Activated CD8-positive, alpha-beta memory T cell treated with anti-CD3 and anti-CD28 coated beads for 48 hours (primary cell): ENCODE results near the gene TSEN15.

ENCODE experiments used
- DNase-seq, 3 experiments: peaks; one replicate each; pipeline ENCODE4 v3.0.0-alpha.2; 2020; ENCODE audit warnings: low read depth in 2 of 3, low spot score in 2 of 3

The TSEN15 gene

DNA sequence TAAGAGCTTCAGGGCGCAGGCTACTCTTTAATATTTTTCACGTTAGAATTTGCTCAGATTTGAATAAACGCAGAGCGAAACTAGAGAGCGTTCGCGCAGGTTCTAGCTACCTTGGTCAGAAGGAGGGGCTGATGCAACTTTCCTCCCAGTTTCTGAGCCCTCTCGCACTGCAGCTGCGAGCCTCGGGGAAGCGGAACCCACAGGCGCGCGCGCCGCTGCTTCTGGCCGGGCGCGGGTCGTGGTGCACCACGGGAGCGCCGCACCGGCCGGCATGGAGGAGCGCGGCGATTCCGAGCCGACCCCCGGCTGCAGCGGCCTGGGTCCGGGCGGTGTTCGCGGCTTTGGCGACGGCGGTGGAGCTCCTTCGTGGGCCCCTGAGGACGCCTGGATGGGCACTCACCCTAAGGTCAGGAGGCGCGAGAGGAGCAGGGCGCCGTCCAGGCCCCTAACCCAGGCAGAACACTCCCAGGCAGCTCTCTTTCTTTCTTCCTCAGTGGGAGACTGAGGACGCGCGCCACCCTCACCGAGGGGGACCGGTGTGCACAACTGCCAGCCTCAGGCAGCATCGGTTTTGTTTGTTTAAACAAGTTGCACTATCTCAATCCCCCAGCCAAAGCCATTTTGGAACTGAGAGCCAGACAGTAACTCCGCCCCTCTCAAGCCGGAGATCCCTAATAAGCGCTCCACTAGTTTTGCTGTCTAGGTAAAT is at the start of gene TSEN15:
TSS of gene TSEN15 (plus strand) at position 246 of the 709 bp plus-strand sequence. CDS start at position 272, 26 bp downstream.
- DNase-seq, result peak; percentile 54 to 62 (median 61)

DNA sequence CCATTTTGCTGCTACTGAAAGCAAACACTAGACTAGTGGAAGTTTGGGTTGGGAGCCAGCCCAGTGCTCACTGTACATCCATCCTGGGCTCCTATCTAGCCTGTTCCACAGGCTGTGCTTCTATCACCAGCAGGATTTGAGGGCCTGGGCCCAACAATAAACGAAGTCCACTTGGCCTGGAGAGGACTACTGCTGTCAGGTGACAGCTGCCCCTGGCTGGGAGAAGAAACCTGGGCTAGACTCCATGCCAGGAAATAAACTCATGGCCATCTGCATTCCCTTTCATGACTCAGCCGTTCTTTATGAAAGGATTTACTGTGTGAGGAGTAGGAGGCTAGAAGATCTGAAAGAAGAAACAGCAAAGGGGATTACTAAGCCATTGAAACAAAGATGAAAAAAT is 49.5 kb upstream of the TSEN15 start:
- DNase-seq, result no peak

DNA sequence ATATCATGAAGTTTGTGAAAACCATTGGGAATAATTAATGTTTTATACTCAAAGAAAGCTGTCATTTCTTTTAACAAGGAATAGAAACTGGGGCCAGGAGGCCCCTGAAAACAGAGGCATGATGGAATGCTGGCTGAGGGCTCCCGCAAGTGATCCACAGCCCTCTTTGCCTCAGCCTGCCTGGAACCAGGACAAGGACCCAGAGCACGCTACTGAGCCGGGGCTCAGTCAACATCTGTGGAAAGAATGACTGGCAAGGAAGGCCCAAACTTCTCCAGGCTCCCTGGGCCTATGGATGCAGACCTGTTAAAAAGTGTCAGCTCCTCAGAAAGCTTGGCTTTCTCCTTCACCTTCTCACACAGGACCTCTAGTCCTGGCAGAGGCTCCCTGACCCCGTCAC is 46.6 kb upstream of the TSEN15 start:
- no peak for DNase-seq

DNA sequence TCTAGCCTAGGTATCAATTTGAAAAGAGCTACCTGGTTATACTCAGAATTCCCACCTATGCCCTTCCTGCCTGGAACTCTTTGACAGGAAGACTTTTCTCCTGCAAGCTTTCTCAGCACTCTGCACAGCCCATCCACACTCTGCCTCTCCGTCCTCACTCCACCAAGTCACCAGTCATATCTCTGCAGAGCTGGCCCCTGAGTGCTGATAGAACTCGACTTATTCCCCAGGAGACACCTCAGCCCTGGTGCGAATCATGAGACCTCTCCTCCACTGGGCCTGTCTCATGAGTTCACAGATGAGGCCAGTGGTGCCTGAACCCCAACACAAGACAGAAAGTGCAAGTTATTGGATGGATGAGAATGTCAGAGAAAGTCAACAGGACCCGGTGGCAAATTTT is 46.0 kb upstream of the TSEN15 start:
- DNase-seq, result no peak

DNA sequence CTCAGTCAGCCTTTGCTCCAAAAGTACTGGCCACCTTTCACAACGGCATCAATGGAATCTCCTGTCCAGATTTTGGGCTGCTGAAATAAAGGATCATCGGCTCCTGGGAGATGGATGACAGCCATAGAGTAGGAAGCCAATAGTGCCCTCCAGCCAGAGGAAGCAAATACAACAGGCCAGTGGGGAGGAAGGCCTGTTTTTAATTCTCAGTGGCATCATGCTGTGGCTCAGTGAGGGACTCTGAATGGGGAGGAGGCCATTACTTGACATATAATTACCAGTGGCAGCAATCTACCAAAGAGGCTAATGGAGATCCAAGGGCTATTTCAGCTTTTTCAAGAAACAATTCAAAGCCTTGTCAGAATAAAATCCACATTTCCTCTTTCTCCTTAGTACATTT is 40.7 kb upstream of the TSEN15 start:
- no peak for DNase-seq

DNA sequence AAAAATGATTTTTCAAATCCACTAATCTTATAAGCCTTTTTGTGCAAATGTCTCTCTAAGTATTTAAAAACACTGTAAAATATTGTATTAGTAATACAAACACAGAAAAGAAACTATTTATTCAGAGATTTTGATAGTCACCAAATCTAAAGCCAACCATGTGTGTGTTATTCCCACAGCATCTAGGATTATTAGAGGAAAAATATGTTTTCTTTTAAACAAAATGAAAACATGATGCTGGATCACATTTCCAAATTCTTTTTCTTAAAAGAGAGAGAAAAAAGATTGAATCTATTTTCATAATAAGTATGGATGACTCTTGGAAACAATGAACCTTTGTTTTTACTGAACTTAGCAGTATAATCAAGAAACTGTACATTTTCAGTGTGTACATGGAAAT is 39.3 kb upstream of the TSEN15 start:
- no peak for DNase-seq

DNA sequence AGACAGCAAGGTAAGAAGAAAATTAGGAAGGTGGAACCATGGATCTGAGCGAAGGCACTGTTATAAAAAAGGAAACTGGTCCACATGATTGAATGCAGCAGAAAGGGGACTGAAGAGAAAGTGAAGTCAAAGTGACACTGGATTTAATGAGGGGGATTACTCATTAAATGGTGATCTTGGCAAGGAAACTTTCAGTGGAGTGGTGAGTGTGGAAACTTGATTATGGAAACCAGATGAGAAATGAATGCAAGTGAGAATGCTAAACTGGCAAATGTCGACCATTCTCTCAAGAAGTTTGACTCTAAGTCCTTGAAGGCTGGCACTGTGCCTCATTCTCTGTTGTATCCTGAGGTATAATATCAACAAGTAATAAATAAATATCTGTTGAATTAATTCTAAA is 37.3 kb upstream of the TSEN15 start:
- no peak for DNase-seq

DNA sequence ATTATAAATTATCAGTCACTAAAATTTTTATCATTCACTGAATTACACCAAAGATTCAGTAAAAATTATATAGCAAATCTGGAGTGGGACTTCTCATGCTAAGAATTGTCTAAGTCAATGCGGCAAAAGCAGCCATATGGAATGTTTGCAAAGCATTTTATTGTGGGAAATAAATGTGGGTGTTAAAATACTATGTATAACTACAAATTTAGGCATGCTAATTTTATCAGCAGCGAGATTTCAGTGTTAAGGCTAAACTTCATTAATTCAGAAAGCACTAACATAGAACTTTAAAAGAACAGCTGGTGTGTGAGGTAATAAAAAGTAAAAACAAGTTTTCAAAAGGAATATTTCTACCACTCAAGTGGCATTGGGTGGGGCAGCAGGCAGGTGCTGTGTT is 35.4 kb upstream of the TSEN15 start:
- DNase-seq, result no peak

DNA sequence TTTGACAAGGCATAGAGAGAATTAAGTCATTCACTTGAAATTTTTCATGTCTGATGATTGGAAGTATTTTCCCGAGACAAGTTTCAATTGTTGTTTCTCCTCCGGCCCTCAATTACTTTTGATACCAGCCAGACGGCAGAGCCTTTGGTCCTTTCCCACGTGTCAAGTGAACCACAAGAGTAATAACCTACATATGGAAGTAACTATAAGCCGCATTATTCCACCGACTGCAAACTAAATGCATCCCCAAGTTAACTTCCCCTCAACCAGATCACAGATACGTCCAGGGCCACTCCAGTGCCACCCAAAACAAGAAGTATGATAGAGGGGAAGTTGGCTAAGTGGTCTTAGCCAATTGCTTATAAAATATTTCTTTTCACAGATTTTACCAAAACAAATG is 34.2 kb upstream of the TSEN15 start:
- no peak for DNase-seq

DNA sequence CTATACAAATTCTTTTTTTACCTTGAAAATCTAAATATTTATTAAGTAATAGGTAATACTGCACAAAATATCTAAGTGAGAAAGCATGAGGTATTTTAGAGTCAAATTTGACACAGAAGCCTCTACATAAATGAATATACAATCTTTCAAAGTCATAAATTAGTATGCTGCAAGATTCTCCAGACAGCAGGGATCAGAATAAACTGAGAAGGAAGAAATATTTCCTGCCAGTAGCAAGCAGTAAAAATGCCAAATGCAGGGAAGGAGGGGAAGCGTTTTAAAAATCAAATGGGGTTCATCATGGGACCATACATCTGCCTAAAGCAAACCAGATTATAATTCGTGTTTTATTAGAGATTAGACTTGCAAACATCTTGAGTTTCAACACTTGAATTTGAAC is 32.9 kb upstream of the TSEN15 start:
- DNase-seq, result no peak

DNA sequence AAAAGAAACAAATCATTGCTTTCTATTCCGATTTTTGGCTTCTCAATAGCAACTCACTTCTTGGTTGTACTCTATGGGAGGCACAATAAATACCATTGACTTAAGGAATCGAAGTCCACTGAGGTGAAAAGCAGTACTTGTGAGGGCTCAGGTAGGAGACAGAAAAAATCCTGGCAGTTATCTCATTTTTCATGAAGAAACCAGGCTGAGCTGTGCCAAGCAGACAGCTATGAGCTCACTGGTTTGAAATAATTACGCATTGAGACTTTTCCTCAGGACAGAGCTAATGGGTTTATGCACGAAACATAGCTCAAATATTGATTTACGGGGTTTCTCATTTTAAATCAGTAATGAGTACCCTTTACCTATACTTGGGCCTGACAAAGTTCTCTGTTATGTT is 32.5 kb upstream of the TSEN15 start:
- no peak for DNase-seq

DNA sequence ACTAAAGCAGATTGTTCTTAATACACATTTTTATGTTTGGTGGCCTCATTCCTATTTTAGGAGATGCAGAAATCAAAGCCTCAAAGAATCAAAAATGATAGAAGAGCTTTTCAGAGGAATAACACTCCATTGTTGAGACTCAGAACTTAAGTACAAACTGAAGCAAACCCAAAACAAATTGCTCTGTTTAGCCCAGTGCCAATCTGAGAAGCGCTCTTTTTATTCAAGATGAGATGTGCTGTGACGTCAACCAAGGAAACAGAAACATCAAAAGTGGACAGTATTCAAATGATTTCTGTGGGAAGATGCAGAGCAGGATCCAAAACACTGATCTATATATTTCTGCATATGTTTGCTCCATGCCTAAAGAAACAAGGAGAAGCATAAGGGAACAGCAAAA is 32.0 kb upstream of the TSEN15 start:
- no peak for DNase-seq

DNA sequence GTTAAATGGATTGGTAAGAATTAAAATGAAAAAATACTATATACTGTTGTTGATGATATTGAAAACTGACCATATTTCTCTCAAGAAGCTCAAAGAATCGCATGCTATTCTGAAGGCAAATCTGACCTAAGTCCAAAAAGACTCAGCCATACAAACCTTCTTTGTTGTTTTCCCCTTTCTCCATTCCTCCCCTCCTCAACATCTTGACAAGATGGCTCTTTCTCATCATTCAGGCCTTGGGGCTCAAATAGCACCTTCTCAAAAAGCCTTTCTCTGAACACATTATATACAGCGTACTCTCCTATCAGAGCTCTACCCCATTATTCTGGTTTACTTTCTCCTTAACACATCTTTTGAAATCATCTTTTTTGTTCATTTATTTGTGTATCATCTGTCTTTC is 31.2 kb upstream of the TSEN15 start:
- DNase-seq, result no peak

DNA sequence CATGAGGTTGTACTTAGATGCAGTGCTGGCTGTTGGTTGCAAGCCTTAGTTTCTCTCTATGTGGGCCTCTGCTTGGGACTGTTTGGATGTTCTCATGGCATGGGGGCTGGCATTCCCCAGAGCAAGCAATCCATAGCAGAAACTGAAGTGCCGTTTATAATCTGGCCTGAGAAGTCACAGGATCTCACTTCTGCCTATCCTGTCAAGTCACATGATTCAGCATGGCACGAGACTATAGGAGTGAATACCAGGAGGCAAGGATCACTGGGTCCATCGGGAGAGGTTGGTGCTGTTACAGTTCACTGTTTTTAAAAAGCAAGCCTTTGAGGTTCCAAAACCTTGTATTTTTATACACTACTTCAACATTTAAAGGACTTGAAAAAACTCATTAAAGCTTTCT is 30.7 kb upstream of the TSEN15 start:
- DNase-seq, result no peak

DNA sequence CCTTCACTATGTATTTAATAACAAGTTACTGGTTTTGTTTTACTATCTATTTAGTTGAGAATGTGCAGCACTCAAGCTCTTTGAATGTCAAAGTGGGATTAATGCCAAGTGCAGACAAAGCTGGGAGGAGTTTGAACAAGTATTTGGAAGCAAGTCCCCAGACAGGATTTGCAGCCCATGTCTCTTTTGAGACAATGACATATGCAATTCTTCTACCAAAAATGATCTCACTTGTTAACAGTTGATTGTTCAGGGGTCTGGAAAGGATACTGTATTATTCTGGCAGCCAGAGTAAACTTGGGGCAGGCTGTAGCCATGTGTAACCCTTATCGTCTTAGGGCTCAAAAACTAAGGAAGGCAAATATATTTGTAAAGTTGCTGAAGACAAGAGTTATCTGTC is 29.8 kb upstream of the TSEN15 start:
- no peak for DNase-seq

DNA sequence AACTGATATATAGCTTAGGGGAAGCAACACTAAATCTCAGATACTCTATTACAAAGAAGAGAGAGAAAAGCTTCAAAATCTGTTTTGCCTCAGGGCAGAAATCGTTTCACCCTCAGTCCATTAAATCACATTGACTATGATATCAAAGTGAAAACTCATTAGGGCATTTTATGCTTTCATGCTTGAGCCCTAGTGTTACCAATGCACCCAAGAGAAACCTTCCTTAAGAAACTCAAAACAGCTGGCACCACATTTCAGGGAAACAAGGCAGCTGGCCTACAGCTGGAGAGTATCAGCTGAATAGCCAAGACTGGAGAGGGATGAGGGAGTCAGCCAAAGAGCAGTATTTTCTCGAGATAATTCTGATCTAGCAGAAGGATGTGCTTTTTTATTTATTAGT is 28.9 kb upstream of the TSEN15 start:
- no peak for DNase-seq

DNA sequence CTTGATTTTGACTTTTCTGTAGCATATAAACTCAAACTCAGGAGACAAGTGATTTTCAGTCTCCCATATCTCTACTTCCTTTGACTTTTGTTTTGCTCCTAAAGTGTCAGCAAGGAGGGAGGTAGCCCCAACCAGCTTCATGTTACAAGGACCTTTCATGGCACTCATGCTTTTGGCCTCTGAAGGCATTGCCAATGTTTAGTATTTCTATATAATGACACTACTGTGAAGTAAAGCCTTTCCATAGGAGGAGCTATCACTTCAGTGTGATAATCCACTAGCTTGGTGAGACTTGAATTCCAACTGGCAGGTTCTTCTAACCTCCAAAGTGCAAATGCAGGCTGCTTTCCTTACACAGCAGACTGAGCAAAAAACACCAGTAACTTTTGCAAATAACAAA is 28.4 kb upstream of the TSEN15 start:
- DNase-seq, result no peak

DNA sequence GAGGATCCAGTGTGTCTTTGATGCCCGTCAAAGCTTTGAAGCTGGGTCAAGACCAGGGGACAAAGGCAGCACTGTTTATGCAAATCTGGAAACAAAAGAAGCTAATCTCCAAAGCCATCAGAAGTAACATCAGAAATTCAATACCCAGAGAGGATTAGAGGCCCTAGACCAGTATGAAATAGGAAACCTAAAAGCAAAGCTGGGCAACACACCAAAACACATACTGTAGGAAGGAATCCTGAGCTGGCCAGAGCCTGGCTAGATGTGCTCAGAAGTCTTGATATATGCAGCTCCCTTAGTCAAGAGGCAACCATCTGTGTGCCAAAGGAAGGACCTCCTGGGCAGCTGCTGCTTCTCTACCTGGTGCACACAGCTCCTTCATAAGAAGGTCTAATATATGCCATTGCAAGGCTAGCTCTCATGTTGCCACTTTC is 26.3 kb upstream of the TSEN15 start:
- no peak for DNase-seq

DNA sequence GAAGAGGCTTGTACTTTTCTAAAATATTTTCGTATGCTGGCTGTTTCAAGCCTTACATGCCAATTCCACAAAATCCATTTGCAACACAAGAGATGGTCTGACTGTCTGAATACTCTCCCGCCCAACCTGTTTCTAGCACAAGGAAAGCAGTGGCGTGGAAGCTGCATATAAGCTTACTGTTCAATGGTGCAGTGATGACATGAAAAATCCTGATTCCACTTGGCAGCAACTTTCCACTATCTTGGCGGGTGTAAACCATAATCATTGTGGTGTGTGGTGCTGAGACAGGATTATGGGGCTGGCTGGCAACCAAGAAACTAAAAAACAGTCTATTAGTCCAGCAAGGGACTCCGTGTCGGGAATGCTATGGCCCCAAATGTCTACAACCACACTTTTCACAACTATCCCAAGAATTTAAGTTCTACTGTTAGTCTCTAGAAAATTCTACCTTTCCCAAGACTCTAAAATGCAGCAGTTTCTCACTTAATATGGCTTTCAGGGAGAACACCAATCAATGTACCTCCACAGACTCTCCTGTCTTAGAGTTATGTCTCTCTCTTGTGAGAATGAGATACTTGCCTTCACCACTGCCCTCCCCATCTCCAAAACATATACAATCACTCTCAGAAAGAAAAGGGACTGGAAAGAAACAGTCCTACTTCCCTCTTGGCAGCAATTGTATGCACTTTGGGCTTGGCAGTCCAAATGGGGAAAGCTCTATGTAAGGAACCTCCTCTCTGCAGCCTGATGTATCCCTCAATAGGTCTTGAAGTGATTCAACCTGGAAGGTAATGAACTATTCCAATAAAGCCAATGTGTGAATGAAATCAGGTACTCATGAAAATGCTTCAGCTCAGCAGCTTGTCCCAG is 23.5 kb upstream of the TSEN15 start:
- DNase-seq, result no peak

DNA sequence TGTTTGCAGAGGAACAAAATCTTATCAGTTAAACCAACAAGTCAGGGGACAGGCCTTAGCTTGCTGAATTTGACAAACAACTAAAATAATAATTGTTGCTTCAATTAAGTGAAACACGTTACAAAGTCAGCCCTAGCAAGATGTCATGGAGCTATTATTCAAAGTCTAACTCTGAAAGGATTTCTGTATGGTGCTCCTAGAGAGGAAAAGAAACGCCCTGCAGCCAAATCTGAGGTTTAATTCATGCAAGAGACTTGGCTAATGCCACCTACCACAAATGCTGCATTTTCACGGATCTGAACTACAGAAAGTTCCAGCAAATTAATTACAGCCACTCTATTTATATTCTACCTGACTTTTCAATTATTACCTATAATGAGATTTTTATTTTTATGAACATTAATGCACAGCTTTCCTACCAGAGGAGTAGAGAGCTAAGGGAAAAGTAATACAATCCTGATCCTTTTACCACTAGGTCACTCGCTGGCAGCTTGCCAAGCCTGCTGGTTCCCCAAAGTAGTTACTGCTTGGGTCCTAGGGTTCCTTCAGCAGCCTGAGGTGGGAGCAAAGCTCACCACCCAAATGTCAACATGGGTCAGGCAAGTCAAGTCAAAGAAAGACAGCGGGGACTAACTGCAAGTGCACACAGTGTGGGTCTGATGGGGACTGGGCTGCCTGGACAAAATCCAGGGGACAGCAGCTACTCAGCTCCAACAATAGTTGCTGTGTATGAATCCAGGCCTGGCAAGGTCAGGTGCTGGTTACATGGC is 22.5 kb upstream of the TSEN15 start:
- DNase-seq, result no peak

DNA sequence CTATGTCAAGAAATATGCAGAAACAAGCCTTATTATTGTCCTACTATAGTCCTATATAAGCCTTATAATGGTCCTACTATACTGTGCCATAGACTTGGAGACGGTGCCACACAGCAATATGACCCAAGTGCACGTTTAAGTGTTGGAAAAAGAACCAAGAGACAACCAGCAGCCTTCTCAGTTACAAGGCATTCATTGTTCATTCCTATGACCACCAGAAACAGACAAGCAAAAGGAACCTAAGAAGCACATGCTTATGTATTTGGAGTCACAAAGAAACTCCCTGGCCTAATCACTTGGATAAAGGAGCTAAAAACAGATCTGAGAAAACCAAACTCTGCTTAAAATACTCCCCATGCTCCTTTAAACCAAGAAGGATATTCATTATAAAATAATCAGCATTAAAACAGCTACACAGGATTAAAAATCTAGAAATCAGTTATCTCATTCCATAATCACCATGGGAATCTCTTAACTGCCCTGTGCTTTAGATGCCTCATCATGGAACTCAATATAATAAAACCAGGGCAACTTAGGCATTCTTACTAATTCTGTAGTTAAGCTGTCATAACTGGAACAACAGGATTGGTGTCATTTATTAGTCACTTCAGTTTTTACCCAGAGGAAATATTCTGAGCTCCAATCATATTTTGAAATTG is 21.0 kb upstream of the TSEN15 start:
- DNase-seq, result no peak

DNA sequence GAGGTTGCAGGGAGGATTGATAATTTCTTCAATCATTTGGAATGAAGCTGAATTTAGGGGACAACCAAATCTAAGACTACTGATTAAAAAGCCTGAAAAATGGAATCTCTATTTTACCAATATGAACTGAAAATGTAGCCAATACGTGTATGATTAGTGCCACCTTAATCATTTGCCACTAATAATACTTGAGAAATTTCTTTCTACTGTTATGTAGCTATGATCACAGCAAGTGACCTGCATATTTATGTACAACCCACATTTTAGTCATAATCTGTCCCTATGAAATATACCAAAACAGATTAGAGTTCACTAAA is 20.5 kb upstream of the TSEN15 start:
- DNase-seq, result no peak
